Gastrocnemius medialis (tissue), 4 donors: ENCODE measurements around the gene TNIP3.
"Not testable (repeated sequence)": the region's sequence is repeated elsewhere in the genome, so short reads cannot be mapped to it uniquely, and the experiment has no call there.

Source experiments
- POLR2A ChIP-seq, 2 donors: fragments of 450-650 bp; IDR thresholded peaks; one replicate each; pipeline ENCODE4 v1.6.1; 2017; ENCODE audit warnings: antibody characterized with exemption in 2 of 2, mild to moderate bottlenecking in 2 of 2, moderate library complexity in 2 of 2
- TF ChIP-seq, protein P1 (sequence below), 5 experiments: fragments of 450-650 bp in 3 of 5; fragments of 200-600 bp in 2 of 5; sonication (generic) in 2 of 5; IDR thresholded peaks in 4 of 5; conservative IDR thresholded peaks in 1 of 5; 1 replicate in 4 of 5; 2 replicates in 1 of 5; pipeline ENCODE4 v1.5.1; 2016 to 2019; ENCODE audit warnings: antibody characterized with exemption in 5 of 5, mild to moderate bottlenecking in 3 of 5, moderate library complexity in 3 of 5

DNA sequence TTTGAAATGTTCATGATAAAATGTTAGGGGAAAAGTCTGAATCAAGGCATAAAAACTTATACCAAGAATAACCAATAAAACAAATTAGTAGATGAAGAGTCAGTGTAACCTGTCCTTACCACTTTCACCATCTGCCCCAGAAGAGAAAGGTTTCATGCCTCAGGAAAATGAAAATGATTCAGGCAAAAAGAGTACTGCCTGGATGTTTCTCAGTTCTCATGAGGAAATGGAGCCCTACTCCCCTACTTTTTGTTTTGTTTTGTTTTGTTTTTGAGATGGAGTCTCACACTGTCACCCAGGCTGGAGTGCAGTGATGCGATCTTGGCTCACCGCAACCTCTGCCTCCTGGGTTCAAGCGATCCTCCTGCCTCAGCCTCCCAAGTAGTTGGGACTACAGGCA, 7.4 kb upstream of the TNIP3 start:
- TF ChIP-seq, protein P1, sequence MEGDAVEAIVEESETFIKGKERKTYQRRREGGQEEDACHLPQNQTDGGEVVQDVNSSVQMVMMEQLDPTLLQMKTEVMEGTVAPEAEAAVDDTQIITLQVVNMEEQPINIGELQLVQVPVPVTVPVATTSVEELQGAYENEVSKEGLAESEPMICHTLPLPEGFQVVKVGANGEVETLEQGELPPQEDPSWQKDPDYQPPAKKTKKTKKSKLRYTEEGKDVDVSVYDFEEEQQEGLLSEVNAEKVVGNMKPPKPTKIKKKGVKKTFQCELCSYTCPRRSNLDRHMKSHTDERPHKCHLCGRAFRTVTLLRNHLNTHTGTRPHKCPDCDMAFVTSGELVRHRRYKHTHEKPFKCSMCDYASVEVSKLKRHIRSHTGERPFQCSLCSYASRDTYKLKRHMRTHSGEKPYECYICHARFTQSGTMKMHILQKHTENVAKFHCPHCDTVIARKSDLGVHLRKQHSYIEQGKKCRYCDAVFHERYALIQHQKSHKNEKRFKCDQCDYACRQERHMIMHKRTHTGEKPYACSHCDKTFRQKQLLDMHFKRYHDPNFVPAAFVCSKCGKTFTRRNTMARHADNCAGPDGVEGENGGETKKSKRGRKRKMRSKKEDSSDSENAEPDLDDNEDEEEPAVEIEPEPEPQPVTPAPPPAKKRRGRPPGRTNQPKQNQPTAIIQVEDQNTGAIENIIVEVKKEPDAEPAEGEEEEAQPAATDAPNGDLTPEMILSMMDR (IDR thresholded peaks at IDR 0.05 in 4 of 5, conservative IDR thresholded peaks at IDR 0.05 in 1 of 5): not testable (repeated sequence)
- not testable (repeated sequence) for TF ChIP-seq POLR2A (IDR thresholded peaks at IDR 0.05)
